ENCODE data around the gene SLC25A12. TPM values are rescaled to one million over a fixed set of nuclear protein-coding genes. Genes with fewer than 3 reads are reported as not detected.

Gene SLC25A12
- total and polyA plus RNA-seq, 2 of the 13 experiments (the other 11 are each of a cell fraction or from before 2014, with no cell fraction given), result 8.1 to 15.9 TPM

- TF ChIP-seq ZNF383 (CRISPR knock-in tag; IDR thresholded peaks at IDR 0.05; ENCODE audit: borderline replicate concordance), result 0 out of 2 replicates have a peak, but pooled peaks have one; percentile 22
- TF ChIP-seq ZNF230 (CRISPR knock-in tag; IDR thresholded peaks at IDR 0.05), result peak; percentile 73; the same call in 1 of the 2 replicates
- TF ChIP-seq ASH2L (IDR thresholded peaks at IDR 0.05; ENCODE audit: insufficient read length, low read depth, low read length), result peak; percentile 95
- TF ChIP-seq PHF21A (CRISPR knock-in tag; IDR thresholded peaks at IDR 0.05), result peak; percentile 67
- no peak for TF ChIP-seq MAFK (conservative IDR thresholded peaks at IDR 0.05 in 1 of 2, IDR thresholded peaks at IDR 0.05 in 1 of 2; ENCODE audit: low read length in 2 of 2)
- no peak for TF ChIP-seq ZSCAN9 (CRISPR knock-in tag; IDR thresholded peaks at IDR 0.05; ENCODE audit: borderline replicate concordance)
- peak; percentile 48; the same call in 1 of the 2 replicates for TF ChIP-seq TARDBP (CRISPR knock-in tag; IDR thresholded peaks at IDR 0.05)
- TF ChIP-seq CHD2 (IDR thresholded peaks at IDR 0.05; ENCODE audit: low read depth, low read length), result no peak
- no peak for TF ChIP-seq WIZ (CRISPR knock-in tag; IDR thresholded peaks at IDR 0.05)
- TF ChIP-seq ZFX (CRISPR knock-in tag; IDR thresholded peaks at IDR 0.05; ENCODE audit: low read depth), result peak; percentile 94
- TF ChIP-seq ZNF788 (CRISPR knock-in tag; IDR thresholded peaks at IDR 0.05; ENCODE audit: borderline replicate concordance), result peak; percentile 24; the same call in 1 of the 2 replicates
- TF ChIP-seq KDM4B (CRISPR knock-in tag; IDR thresholded peaks at IDR 0.05), result no peak
- no peak for TF ChIP-seq ZNF850 (CRISPR knock-in tag; conservative IDR thresholded peaks at IDR 0.05)
- TF ChIP-seq KAT7 (CRISPR knock-in tag; IDR thresholded peaks at IDR 0.05; ENCODE audit: borderline replicate concordance), result no peak
- peak; percentile 32; the same call in 1 of the 2 replicates for TF ChIP-seq EEA1 (CRISPR knock-in tag; IDR thresholded peaks at IDR 0.05; ENCODE audit: borderline replicate concordance)
- TF ChIP-seq FOXK1 (CRISPR knock-in tag; IDR thresholded peaks at IDR 0.05; ENCODE audit: borderline replicate concordance, low read depth), result no peak; the same call in 1 of the 2 replicates
- peak; percentile 28; the same call in 1 of the 2 replicates for TF ChIP-seq MAZ (IDR thresholded peaks at IDR 0.05; ENCODE audit: borderline replicate concordance, low read depth, low read length)
- no peak for TF ChIP-seq MAZ (CRISPR knock-in tag; IDR thresholded peaks at IDR 0.05; ENCODE audit: low read depth)
- no peak for TF ChIP-seq TOE1 (CRISPR knock-in tag; IDR thresholded peaks at IDR 0.05)
- no peak for TF ChIP-seq ZKSCAN1 (IDR thresholded peaks at IDR 0.05; ENCODE audit: low read length)
- TF ChIP-seq HOXA3 (CRISPR knock-in tag; IDR thresholded peaks at IDR 0.05), result peak; percentile 72
- 0 out of 2 replicates have a peak, but pooled peaks have one; percentile 42 for TF ChIP-seq DNMT1 (CRISPR knock-in tag; IDR thresholded peaks at IDR 0.05)
- no peak for TF ChIP-seq JUND (CRISPR knock-in tag; IDR thresholded peaks at IDR 0.05)
- TF ChIP-seq ARID4A (CRISPR knock-in tag; IDR thresholded peaks at IDR 0.05; ENCODE audit: borderline replicate concordance), result peak; percentile 81
- no peak for TF ChIP-seq ZNF205 (CRISPR knock-in tag; IDR thresholded peaks at IDR 0.05)
- TF ChIP-seq MYC (CRISPR knock-in tag; IDR thresholded peaks at IDR 0.05; ENCODE audit: borderline replicate concordance), result peak; percentile 83
These were observed at the start of gene SLC25A12 (continued) for GRCh38 chr2:171893824-171894611.
